ENCODE results near the gene CTDSPL.

CTDSPL gene

GRCh38 chr3:38018296-38019266 lies 156.9 kb downstream of the CTDSPL start:
- DNase-seq (ENCODE audit: low spot score): no peak
- Histone ChIP-seq H3K27ac (peak overlapping the region in 1 of 2 donors; percentile 15), H3K4me3 (no peak overlapping the region)
- TF ChIP-seq CTCF (IDR thresholded peaks at IDR 0.05): no peak

DNA sequence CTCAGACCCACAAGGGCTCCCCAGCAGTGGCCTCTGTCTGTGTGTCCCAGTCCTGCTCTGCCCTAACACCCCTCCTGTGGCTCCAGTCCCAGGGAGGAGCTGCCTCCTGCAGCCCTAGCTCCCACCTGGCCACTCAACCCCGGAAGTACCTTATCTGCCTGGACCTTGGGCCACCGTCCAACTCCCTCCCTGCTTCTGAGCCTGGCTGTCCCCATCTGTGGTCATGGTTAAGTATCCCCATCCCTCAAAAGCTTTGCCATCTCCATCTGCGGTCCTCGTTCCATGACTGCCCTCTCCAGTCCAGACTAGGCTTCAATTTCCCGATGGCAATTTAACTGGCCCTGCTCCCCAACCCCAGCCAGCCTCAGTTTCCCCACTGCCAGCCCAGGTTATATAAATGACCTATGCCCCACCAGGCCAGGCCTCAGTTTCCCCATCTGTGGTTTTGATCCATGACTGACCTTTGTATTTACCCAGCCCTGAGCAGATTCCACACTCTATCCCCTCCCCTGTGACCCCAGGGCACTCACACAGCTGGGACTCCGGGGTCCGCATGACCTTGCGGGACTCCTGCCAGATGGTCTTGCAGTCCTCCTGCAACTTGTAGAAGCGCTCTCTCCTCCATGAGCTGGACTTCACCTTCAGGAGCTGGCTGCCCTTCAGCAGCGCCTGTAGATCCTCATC lies 158.1 kb downstream of the CTDSPL start:
- no peak overlapping the region for H3K27ac ChIP-seq
- no peak for TF ChIP-seq CTCF (IDR thresholded peaks at IDR 0.05)
- DNase-seq (ENCODE audit: low spot score): no peak
- H3K4me3 ChIP-seq: no peak overlapping the region

GRCh38 chr3:38020342-38020726 lies 158.7 kb downstream of the CTDSPL start:
- no peak for DNase-seq (ENCODE audit: low spot score)
- H3K27ac ChIP-seq: no peak overlapping the region
- H3K4me3 ChIP-seq: no peak overlapping the region
- no peak for TF ChIP-seq CTCF (IDR thresholded peaks at IDR 0.05)

DNA sequence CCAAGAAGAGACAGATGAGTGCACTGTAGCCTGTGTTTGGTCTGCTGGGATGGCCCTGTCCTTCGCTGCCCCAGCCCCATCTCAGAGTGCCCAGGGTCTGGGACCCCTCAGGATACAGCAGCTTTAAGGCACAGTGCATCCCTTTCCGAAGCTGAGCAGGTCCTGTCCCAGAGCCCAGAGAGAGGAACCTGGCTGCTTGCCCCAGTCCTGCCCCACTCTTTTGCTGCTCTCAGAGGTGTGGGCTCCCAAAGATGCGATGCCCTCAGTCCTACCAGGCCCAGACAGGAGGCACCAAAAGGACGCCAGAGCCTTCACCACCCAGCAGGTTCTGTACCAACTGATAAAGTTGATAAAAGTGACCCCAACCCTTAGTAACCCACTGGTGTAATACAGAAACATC lies 159.5 kb downstream of the CTDSPL start:
- no peak for DNase-seq (ENCODE audit: low spot score)
- no peak overlapping the region for H3K27ac ChIP-seq
- H3K4me3 ChIP-seq: no peak overlapping the region
- no peak for TF ChIP-seq CTCF (IDR thresholded peaks at IDR 0.05)

GRCh38 chr3:38022301-38022700 lies 160.6 kb downstream of the CTDSPL start:
- no peak for DNase-seq (ENCODE audit: low spot score)
- TF ChIP-seq CTCF (IDR thresholded peaks at IDR 0.05): no peak
- H3K27ac ChIP-seq: peak overlapping the region in 1 of 2 donors; percentile 37
- H3K4me3 ChIP-seq: no peak overlapping the region

DNA sequence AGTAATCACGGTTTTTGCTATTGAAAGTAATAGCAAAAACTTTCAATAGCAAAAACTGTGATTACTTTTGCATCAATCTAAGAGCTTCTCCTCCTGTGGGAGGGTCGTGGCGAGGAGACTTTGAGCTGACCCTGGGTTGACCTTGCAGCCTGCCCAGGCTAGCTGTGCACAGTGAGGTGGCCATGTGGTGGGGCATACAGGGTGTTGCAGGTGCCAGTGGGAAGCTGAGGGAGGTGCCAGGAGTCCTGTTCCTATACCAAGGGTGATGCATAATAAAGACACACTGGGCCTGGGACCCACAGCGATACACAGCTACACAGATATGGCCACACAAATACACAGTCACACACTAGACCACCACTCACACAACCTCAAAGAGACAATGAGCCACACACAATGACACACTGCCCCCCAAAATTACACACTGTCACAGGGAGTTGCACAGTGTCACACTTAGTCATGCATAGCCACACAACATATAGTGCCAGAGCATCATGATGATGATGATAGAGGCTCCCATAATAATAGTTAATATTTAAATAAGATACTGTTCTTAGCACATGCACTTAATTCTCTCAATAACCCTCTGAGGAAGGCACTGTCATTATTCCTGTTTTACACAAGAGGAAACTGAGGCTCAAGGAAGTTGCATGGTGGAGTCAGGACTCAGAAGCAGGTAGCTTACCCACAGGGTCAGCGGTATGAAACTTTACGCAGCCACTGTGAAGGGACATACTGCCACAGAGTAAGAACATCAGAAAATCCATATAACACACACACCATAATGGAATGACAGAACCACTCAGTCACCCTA lies 161.4 kb downstream of the CTDSPL start:
- peak; percentile 73 for DNase-seq (ENCODE audit: low spot score)
- TF ChIP-seq CTCF (IDR thresholded peaks at IDR 0.05): no peak
- Histone ChIP-seq H3K4me3 (peak overlapping the region; percentile 85), H3K27ac (peak overlapping the region in 1 of 2 donors; percentile 96)

Data from coronary artery (tissue), 2 donors.